ENCODE results near the gene OR51E1.

The OR51E1 gene

DNA sequence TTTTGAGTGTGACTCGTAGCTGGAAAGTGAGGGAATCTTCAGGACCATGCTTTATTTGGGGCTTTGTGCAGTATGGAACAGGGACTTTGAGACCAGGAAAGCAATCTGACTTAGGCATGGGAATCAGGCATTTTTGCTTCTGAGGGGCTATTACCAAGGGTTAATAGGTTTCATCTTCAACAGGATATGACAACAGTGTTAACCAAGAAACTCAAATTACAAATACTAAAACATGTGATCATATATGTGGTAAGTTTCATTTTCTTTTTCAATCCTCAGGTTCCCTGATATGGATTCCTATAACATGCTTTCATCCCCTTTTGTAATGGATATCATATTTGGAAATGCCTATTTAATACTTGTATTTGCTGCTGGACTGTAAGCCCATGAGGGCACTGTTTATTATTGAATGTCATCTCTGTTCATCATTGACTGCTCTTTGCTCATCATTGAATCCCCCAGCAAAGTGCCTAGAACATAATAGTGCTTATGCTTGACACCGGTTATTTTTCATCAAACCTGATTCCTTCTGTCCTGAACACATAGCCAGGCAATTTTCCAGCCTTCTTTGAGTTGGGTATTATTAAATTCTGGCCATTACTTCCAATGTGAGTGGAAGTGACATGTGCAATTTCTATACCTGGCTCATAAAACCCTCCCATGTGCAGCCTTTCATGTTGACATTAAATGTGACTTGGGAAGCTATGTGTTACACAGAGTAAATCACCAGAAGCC lies 11.0 kb downstream of the OR51E1 start:
- no peak for FAIRE-seq

DNA sequence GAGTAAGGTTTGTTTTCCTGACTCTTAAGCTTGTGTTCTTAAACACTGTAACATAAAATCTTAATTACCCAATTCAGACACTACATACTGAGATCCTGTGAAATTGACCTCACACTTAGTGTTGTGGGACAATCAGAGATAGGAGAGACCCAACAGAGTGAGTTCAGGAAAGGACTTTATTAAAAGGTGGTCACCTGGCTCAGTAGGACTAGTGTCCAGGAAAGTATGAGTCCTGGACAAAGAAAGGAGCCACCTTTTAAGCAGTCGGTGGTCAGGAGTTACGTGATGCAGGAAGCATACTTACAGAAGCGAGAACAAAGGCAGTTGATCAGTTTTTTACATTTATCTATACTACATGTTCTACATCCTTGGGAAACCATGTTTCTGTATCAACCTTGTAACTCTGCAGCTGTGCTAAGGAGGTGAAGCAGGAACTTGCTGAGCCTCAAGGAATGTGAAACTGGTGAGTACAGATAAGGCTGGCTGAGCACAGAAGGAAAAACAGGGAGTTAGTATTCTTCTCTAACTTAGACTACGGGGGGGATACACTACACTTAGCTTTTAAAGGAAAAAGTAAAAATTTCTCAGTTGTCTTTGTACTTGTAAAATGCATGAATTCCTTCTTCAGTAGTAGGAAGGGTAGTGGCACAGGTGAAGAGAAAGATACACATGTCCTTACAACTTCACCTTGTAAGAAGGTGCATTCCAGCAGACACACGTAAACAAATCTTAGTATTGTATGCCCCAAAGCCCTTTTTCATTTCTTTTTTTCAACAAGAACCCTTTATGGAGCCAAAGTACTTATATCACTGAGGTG lies 15.1 kb downstream of the OR51E1 start:
- no peak for FAIRE-seq

DNA sequence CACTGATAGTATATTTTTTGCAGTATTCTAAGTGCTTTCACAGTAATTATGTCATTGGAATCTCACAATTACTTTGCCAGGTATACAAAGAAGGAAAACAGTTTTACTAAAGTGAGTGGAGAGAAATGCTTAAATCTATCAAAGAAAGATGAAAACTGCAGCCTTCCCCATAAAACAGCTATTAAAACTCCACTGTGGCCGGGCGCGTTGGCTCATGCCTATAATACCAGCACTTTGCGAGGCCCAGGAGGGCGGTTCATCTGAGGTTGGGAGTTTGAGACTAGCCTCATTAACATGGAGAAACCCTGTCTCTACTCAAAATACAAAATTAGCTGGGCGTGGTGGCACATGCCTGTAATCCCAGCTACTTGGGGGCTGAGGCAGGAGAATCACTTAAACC lies 19.1 kb downstream of the OR51E1 start:
- FAIRE-seq, result no peak

DNA sequence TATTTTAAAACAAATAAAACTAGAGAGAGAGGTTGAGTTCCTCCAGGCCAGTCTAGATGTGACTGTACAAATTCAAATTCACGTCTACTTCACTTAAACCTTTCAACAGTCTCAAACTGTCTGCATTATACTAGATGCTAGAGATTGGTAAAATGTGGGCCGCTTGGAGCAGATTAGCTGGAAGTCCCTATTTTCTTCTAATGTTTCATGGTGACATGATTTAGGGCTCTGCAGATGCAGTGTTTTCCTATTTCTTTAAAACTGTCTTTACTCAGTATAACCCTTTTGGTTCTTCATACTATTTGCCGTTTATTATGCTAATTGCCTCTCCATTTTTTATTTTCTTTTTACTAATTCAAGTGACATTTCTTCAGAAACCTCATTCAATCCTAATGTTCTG lies 20.4 kb downstream of the OR51E1 start:
- FAIRE-seq, result no peak

DNA sequence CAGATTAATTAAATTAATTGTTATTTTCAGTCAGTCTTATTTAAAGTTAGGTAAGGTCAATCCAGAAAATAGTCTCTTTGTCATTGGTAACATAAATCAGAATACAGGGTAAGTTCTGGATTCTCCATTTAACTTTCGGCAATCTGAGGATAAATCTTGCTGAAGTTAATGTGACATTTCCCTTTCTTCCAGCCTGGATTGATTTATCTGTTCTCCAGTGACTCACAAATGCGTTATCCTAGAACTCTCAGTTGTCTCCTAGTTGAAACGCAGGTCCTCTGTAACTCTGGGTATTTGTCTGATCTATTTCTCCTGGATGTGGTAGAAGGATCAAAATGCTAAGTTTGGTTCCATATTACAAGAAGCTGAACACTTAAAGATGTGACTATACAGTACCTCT lies 21.0 kb downstream of the OR51E1 start:
- no peak for FAIRE-seq

DNA sequence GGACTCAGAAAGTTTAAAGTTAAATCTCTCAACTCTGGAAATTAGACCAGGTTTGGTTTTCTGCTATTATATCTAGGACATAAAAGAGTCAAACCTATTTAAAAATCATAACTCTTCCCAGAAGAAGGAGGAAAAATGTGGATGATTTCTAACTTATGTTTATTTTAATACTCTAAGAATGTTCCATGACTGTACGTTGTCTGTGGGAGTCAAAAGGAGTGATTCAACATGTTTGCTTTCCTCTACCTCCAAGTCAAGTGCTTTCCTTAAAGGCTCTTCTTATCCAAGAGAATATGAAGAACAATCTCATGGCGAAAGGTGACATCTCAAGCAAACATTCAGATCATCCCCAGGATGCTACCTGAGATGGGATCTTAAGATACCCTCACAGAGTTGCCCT lies 21.6 kb downstream of the OR51E1 start:
- FAIRE-seq, result no peak

DNA sequence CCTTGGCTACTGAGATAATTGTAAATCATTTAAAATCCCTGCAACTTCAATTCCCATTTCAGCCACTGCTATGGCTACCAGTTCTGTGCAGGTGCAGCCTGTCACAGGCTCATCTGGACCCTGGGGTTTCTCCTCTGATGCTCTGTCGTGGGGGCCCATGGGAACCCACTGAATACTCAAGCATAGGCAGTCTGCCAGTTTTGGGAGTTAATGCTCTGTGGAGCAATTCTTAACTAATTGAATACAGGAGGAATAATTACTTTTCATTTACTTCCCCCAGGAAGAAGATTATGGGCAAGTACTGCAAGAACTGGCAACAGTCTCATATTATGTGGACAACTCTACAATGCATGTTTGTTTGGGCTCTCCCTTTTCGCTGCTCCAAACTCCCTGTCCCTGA lies 28.0 kb downstream of the OR51E1 start:
- FAIRE-seq, result no peak

DNA sequence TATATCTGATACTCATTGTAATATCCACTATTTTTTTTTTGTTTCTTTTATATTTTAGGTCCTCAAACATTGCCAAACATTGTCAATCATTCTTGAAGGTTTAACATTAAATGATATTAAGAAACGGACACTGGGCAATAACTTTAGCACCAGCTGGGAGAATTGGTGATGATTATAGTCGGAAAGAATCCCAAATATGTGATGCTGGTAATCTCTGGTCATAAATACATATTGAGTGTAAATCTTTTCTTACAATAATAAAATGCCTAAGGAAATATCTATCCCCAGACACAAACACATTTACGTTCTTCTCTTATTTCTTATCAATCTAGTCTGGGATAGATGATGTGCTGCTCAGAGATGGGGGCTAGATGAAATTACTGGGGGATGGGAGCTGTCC lies 28.7 kb downstream of the OR51E1 start:
- no peak for FAIRE-seq

DNA sequence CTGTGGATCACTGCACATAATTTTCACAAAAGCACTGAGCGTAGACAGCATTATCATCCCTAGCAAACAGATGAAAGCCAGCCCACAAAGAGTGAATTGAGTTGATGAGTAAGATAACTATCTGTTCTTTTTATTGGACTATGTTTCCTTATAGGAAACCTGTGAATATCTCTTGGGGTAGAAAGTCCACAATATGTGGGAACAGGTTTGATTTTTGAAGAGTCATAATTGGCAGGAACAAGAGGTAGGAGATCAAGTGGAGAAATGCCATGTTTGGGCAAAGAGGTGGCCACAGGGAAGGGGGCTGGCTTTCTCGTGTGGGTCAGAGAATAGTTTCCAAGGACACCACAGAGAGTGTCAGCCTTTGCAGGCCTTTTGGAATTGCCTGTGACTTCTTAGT lies 30.0 kb downstream of the OR51E1 start:
- FAIRE-seq, result no peak

DNA sequence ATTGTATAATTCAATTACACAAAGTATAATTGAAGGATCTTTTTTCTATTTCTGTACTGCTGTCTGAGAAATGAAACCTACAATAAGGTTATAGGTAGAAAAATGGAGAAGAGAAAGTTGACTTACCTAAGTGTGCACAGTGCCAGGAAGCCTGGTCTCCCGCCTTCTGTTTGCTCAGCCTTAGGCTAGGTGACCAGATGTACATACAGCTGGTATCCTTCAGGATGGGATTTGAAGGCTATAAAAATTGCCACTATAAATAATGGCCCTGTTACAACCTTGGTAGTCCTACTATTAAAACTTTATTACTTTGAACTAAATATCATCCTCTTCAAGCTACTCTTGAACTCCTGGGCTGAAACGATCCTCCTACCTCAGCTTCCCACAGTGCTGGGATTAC lies 34.2 kb downstream of the OR51E1 start:
- no peak for FAIRE-seq

DNA sequence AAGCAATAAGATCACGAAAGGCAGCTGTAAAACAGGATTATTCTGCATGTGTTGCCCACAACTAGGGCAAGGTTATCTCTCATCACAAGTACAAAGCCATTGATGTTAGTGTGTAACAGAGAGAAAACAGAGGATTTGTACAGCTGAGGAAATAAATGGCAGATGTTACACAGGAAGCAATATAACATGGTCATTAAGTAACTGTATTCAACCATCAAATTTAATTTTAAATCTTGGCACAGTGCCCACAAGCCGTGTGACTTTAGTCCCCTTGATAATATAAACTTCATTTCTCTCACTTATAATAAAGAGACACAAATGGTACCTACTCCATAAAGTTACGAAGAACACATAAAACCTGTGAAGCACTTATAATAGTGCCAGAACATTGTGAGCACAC lies 36.6 kb downstream of the OR51E1 start:
- no peak for FAIRE-seq

DNA sequence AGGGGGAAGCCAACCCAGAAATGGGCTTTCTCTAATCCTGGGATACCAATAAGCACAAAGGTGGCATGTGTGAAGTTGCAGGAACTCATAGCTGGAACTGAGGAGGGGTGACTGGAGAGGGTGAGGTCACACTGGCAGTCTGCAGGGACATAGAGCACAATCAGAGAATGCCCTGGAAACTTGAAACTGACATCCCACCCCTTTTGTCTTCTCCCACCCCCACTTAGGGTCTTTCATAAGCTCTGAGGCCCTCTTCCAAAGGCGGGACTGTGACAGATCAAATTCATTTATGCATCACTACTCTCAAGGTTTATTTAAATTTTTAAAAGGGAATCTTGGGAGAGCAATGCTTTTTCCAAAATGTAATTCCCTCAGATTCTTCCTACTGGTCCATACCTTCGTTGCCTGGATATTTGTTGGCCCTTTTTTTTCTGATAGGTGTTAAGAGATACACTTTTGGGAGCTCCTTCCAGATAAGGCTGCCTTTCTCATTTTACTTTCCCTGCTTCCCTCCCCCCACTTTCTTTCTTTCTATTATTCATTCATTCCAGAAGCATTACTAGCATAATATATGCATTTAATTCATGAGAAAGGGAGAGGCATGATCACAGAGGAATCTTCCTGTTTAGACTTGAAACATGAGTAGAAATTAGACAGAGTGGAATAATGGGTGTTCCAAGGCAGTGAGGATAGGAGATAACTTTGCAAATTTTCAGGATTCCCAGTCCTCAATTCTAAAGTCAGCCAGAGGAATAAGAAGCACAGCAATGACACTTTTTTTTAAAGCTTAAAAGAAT lies 39.0 kb downstream of the OR51E1 start:
- no peak for FAIRE-seq

DNA sequence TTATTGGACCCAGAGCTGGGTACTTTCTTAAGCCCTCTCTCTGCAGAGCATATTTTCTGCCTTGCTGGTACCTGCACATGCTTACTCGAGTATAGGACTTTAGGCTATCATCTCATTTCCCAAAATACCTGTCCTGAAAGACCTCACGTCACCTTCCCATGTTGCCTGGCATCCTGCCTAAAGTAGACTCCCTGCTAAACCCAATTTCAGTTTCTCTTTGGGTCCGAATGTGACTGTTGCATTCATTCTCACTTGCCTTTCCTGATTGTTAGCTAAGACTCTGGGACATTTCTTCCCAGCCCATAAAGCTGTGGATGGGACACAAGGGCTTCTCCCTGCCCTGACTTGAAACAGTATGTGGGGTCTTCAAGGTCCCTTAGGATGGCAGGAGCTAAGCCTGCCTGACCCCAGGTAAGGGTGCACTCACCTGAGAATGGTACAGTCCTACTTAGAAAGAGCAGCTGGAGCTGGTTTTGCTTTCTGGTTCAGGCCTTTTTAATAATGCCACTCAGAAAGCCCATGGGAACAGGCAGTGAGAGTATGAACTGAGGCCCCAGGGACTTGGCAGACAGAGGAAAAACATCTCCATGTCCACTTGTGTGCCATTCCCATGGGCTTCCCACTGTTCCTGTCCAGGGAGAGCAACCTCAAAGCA lies 41.0 kb downstream of the OR51E1 start:
- FAIRE-seq, result no peak

DNA sequence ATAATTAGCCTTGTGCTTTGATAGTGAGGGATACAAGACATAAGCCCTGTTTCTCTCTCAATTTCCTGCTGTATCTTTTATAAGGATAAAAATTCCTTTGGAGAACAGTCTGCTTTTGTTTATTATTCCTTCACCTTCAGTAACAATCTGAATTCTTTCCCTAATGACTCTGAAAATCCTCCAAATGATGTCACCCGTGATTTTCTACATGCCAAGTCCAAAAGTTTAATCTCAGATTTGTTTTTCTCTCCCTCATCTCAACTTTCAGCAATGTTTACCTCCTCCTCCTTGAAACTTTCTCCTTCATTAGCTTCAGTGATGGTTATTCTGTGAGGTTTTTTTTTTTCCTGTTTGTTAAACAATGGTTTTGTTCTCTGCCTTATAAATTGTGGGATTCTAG lies 51.7 kb downstream of the OR51E1 start:
- no peak for FAIRE-seq

DNA sequence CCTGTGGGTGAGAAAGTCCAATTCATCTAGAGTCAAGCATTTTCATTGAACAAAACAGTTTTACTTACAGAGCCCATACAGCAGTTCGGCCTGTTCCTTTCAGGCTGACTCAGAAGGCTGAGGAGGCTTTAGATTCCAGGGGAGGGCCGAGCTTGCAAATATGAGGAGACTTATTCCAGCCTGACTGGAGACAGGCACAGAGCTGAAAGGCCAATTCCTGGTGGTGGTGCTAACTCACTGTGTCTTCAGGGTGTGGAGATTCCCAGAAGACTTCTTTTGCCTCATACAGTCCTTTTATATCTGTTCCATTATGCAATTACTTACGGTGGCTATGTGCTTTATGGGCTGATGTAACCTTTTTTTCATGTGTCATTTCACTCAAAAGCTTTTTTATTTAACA lies 53.8 kb downstream of the OR51E1 start, which contains the start of gene OR51E2:
Gene OR51E2, minus strand, starts transcription at position 269 of the 400 bp plus-strand sequence. CDS start 15,142 bp downstream, outside the sequence.
- no peak for FAIRE-seq

DNA sequence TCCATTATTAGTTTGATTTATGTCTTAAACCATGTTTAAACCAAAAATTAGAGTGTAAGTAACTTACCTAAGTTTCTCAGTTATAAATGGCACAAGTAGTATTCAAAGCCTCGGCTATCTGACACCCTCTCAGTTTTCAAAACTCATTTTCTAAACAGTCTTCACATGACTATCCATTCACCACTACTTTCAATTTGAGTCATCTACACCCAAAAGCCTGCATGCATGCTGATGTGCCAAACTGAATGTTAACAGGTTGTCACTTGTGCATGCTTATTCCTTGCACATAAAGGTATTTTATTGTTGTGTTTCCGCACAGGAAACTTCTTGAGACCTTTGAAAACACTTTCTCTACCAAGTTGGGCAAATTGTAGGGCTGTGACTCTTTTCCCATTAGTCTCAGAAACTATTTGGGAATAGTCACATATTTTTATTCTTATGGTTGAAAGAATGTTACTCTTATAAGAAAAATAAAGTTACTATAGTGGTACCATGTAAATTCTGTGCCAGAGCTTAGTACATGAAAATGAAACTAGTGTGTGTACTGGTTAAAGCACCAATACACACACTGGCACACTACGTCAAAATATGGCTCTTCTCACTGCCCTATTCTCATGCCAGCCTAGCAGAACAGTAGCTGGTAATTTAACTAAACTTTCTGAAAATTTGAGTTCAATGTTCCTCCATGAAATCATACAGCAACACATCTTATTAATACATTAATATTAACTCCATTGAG lies 56.1 kb downstream of the OR51E1 start:
- FAIRE-seq, result no peak

DNA sequence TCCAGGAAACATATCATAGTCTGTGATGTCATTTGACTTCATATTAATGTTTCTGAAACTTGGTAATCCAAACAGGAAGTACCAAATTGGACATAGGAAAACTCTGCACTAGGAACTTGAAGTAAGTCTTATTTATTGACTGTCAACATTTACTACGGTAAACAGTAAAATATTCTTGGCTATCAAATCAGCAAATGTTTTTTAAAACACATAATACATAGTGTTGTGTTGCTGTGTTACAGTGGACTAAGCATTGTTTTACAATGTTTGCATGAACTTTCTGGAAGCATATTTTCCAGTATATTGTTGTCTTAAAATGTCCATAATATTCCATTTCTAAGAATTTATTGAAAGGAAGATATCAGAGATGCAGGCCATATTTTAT lies 56.6 kb downstream of the OR51E1 start:
- no peak for FAIRE-seq

DNA sequence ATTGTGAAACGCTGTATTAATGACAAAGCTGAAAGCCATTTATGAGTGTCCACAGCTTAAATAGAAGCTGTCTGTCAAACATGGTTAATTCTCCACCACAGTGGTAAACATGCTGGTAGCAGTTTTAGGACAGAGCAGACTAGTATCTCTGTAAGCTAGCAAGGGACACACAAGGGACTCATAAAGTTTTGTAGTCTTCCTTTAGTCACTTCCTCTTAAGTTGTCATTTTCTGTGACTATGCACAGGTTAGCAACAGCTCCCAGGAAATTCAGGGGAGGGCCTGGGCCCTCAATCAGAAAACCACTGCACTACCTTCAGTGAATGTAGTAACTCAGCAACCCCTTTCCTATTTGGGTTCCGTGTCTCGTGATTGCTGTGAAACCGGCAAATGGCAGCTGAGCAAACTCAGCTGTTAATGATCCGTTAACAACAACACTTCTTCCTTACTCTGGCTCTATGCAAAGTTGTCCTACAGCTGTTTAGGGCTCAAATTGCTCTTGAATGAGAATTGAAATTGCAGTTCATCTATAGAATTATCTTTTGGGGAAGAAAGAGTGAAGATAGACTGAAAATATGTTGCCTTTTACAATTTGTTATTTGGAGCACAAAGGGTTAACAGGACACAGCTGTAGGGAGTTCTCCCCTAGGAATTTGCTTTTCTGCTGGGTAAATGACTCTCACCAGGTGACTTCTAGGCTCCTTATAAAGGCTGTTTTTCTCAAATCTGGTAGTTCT lies 60.4 kb downstream of the OR51E1 start, which contains the start of gene MMP26:
Gene MMP26, plus strand, starts transcription at position 731 of the 736 bp plus-strand sequence.
- FAIRE-seq, result no peak

DNA sequence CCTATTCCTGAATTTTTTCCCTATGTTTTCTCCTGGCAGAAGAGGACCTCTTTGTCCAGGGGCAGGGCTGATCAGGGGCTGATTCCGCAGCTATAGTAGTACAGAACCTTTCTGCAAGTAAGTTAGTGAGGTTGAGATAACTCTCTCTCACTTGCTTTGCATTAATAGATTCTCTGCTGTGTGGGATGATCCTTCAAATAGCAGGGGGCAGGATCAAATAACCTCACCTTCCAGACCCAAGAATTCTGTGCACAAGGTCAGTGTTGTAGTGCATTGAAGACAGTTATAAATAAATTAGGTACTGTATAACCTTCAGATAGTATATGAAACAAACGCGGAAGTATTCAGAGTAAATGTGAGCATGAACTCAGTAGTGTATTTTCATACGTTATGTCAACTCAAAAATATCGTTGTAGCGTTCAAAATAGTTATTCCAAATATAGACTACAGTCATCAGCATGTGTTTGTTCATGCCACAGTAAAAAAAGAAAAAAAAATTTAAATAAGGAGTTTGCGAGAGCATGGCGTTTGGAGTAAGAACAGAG lies 61.1 kb downstream of the OR51E1 start:
- no peak for FAIRE-seq

All from G401.6 (cell line).